ENCODE data around the gene KLHDC9.

The KLHDC9 gene

DNA sequence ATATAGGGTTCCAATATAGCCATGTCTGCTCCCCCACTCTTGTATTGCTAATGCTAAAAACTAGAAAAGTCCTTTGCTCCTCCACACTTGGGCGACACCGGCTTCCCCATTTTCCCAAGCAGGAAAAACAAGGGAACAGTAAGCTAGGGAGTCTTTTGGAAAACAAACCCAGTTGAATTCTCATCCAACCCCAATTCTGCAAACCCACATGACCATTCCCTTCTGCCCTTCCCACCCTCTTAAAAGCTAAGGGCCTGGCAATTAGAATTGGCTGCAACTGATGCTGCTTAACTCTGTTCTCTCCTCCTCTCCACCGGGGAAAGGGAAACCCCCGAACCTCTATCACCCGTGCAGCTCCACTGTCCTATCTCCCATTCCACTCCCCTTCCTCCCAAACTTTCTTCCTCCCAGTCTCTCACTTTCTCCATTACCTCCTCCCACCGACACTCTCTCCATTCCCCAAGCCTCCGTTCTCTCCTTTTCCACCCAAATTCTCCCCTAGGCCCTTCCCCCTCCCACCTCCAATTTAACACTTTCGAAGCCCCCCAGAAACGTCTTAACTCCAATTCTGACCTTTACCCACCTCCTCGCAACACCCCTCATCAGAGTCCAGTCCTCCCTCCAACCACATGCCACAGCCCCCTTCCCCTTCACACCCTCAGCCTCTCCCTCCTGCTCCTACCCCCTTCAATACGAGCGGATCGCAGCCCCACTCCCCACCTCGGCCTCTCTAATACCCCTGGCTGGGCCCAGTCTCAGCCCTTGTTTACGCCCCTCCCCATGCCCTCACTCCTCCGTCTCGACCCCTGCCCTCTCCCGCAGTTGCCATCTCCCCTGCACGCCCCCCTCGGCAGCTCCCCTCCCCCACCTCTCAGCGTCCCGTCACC, 33.6 kb downstream of the KLHDC9 start:
- in situ Hi-C loops (cut with MboI; ENCODE audit: low sequenced_read_pairs) = no loop called here

DNA sequence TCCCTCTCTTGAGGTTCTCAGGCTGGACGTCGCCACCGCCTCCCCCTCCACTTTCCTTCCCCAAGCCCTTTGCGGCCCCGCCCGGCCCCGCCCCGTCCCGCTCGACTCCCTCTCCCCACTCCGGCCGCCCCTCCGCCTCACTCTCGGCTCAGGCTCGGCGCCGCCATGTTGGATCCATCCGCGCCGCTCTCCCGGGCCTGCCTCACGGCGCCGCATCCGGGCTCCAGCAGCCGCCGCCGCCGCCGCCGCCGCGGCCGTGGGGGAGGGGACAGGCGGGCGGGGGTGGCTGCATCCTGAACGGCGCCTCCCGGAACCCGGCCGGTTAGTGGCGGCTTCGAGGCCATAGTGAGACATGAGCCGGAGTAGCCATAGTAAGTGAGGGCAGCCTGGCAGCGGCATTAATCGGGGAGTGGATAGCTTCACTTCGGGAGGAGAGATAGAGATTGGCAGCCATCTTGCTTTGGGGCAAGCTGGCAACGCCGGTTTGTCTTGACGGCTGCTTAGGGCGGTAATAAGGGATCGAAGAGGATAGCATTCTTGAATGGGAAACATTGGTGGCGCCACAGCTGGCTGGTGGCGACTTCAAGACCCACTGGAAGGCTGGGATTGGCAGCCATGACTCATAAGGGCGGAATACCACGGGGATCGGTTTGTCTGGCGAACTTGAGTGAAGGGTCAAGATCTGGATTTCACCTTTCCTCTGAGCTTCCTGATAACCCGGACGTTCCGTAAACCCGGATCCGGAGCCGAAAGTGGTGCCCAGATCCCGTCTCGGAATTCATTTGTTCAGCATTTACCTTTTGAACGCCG, 34.5 kb downstream of the KLHDC9 start, which contains the start of gene DEDD:
DEDD (minus strand) TSS at position 258 of the 810 bp plus-strand sequence. CDS start 8,205 bp downstream, outside the sequence.
- in situ Hi-C loops (cut with MboI; ENCODE audit: low sequenced_read_pairs) = no loop called here

DNA sequence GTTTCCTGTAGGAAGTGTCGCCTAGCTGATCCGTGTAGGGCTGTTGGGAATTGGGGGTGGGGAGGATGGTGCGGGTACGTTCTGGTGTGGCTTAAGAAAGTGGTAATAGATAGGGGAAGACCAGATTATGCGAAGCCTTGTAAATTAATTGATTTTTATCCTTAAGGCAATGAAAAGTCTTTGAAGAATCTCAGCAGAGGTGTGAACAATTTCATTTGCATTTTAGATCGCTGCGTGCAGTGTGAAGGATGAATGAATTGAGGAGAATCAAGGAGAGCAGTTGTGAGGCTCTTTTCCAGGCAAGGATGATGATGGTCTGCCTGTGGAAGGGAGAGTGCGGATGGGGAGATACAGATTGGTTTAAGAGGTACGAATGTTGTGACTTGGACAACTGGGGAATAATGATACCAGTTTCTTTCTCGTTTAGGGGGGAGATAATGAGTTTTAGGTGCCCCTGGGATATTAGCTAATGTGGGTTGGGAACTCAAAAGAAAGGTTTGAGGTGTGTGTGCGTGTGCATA, 35.1 kb downstream of the KLHDC9 start:
- in situ Hi-C loops (cut with MboI; ENCODE audit: low sequenced_read_pairs) = no loop called here

DNA sequence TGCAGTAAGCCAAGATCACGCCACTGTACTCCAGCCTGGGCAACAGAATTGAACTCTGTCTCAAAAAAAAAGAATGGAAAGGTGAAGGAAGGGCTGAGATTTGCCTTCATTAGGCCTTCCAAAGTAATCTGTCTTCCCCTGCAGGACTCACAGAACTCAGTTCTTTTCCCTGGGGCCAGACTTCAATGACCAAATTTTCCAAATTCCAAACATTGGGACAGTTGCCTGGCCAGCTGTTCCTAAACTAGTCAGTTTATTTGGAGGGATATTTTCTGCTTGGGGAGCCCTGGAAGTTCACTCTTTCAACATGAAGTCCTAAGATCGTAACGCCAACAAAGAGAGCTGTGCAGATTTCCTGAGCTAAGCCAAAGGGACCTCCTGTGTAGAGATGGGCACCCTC, 39.7 kb downstream of the KLHDC9 start:
- in situ Hi-C loops (cut with MboI; ENCODE audit: low sequenced_read_pairs) = no loop called here

DNA sequence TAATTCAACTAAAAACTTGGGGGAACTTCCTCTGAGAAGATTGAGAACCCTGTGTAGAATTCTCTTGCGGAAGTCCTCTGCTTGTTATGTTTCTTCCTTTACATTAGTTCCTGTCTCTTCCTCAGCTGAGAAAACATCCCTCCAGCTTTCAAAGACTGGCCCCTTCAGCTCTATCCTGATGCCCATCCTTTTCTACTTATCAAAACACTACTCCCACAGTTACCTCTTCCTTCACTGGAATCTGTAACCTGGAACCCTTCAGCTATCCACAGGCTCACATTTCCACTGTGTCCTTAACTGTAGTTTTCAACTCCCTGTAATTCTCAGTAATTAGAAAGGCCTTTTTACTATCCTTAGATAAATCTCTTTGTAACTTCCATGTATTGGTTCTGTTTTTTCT, 40.3 kb downstream of the KLHDC9 start:
- in situ Hi-C loops (cut with MboI; ENCODE audit: low sequenced_read_pairs) = no loop called here

DNA sequence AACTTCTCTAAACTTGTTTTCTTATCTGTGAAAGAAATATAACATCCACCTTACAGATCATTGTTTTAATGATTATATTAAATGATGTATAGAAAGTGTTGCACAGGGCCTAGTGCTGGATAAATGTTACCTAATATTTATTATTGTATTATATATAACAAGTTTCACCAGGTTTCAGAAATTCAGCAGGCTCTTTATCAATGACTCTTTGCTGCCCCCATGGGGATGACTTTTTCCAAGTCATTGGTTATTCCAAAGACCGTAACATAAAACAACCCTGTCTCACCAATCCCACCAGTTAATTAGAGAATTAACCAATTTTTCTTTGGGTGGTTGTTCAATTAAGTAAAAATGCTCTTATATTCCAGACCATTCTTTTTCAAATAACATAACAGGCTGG, 41.6 kb downstream of the KLHDC9 start:
- in situ Hi-C loops (cut with MboI; ENCODE audit: low sequenced_read_pairs) = no loop called here

DNA sequence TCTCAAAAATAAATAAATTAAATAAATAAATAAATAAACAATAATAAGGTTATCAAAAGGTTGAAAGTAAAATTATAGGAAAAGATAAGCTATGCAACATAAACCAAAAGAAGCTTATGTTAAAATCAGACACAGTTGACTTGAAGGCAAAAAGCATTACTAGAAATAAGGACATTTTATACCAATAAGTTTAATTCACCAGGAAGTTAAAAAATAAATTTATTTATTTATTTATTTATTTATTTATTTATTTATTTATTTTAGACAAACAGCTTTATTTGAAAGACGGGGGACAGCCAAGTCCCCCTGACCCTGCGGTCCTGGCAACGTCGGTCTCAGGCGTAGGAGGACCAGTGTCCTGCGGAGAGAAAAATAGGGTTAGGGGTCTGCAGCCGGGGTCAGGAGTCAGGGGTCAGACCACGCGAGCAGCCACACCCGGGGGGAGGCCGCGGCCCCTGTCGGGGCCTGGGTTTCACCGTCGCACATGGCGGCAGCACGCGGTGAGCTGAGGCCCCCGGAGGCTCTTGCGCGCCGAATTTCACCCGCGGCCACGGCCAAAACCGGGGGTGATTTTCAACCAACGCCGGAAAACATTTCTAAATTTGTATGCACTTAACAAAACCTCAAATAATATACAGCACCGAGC, 42.7 kb downstream of the KLHDC9 start:
- in situ Hi-C loops (cut with MboI; ENCODE audit: low sequenced_read_pairs) = no loop called here

DNA sequence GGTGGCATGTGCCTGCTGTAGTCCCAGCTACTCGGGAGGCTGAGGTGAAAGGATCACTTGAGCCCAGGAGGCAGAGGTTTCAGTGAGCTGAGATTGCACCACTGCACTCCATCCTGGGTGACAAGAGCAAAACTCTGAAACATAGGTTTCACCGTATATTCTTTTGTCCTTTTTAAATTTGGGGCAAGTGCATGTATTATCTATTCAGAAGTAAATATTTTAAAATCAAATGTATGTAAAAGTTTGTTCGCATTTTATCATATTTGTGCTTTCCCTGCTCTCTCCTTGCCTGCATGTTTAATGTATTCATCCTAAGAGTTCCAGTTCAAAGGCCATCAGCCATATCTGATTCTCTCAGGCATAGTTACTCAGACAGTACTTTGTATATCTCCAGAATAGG, 47.7 kb downstream of the KLHDC9 start:
- in situ Hi-C loops (cut with MboI; ENCODE audit: low sequenced_read_pairs) = no loop called here

Measured in hTERT RPE-1 (cell line).